Activated naive CD4-positive, alpha-beta T cell treated with anti-CD3 and anti-CD28 coated beads for 36 hours (primary cell): ENCODE data around the gene ABO. TPM values are rescaled to one million over a fixed set of nuclear protein-coding genes. Genes with fewer than 3 reads are reported as not detected.
"Not testable (repeated sequence)": the region's sequence is repeated elsewhere in the genome, so short reads cannot be mapped to it uniquely, and the experiment has no call there.

Experiments
- CTCF ChIA-PET: fragments of 350-600 bp; sonication (Branson Sonifier 250); formaldehyde crosslinking; loops from one replicate; lab custom pipeline; 2021; ENCODE audit warnings: antibody characterized with exemption; lab: Charles Lee
- DNase-seq: peaks from one replicate; pipeline ENCODE4 v3.0.0-alpha.2; 2020
- H3K27ac Mint-ChIP-seq: one replicate; pipeline ENCODE4 v1.8.0; 2021; ENCODE audit warnings: mild to moderate bottlenecking, mixed read lengths
- H3K27me3 Mint-ChIP-seq: one replicate; pipeline ENCODE4 v1.8.0; 2021; ENCODE audit warnings: low read depth, mixed read lengths
- H3K36me3 Mint-ChIP-seq: one replicate; pipeline ENCODE4 v1.8.0; 2021; ENCODE audit warnings: low read depth, mixed read lengths
- H3K4me1 Mint-ChIP-seq: one replicate; pipeline ENCODE4 v1.8.0; 2021; ENCODE audit warnings: low read depth, mixed read lengths
- H3K4me3 Mint-ChIP-seq: one replicate; pipeline ENCODE4 v1.8.0; 2021; ENCODE audit warnings: mild to moderate bottlenecking, moderate library complexity, mixed read lengths
- H3K9me3 Mint-ChIP-seq: one replicate; pipeline ENCODE4 v1.8.0; 2021; ENCODE audit warnings: mixed read lengths
- intact Hi-C: fragments of 100-400 bp; cut with micrococcal nuclease; formaldehyde crosslinking; loops from one replicate; pipeline ENCODE4 v1.15.1; 2023
- total RNA-seq, 2 experiments: library from RNA; stranded (reverse); gene quantifications; one replicate each; pipeline ENCODE4 v1.2.3, GENCODE V29; 2021

The ABO gene
- total RNA-seq, 2 experiments from 2014 or later, result not detected

DNA sequence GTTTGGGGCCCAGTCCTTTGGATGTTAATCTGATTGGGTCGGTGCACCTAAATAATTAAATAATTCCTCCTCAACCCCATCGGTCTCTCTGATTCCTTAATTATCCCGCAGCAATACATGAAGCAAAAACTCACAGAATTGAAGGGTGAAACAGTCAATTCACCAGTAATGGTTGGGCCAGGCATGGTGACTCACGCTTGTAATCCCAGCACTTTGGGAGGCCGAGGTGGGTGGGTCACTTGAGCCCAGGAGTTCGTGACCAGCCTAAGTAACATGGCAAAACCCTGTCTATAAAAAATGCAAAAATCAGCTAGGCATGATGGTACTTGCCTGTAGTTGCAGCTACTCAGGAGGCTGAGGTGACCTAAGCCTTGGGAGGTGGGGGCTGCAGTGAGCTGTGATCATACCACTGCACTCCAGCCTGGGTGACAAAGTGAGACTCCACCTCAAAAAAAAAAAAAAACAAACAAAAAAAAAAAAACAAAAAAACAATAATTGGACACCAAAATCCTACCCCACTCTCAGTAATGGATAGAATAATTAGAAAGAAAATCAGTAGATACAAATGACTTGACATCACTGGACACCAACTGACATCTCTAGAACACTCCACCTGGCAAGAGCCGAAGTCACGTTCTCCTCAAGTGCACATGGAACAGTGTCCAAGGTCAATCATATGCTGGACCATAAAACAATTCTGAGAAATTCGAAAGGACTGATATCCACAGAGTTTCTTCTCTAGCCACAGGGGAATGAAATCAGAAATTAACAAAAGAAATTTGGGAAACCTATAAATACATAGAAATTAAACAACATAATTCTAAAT is 5.3 kb downstream of the ABO start:
- Mint-ChIP-seq H3K27ac (no peak overlapping the region), H3K4me1 (no peaks in the 10 kb centered on the region), H3K36me3 (no peaks in the 10 kb centered on the region), H3K9me3 (no peaks in the 10 kb centered on the region), H3K27me3 (peaks cover 27% of the 10 kb centered on the region), H3K4me3 (no peak overlapping the region)
- no peak for DNase-seq
- intact Hi-C loops, result no loop called here
- CTCF ChIA-PET, result no interaction called here

GRCh38 chr9:133269136-133269535 is 5.9 kb downstream of the ABO start:
- H3K4me1 Mint-ChIP-seq, CTCF ChIA-PET, H3K4me3 Mint-ChIP-seq, H3K9me3 Mint-ChIP-seq, intact Hi-C loops, H3K27ac Mint-ChIP-seq, H3K36me3 Mint-ChIP-seq, DNase-seq: not testable (repeated sequence)
- peaks cover 24% of the 10 kb centered on the region for H3K27me3 Mint-ChIP-seq

DNA sequence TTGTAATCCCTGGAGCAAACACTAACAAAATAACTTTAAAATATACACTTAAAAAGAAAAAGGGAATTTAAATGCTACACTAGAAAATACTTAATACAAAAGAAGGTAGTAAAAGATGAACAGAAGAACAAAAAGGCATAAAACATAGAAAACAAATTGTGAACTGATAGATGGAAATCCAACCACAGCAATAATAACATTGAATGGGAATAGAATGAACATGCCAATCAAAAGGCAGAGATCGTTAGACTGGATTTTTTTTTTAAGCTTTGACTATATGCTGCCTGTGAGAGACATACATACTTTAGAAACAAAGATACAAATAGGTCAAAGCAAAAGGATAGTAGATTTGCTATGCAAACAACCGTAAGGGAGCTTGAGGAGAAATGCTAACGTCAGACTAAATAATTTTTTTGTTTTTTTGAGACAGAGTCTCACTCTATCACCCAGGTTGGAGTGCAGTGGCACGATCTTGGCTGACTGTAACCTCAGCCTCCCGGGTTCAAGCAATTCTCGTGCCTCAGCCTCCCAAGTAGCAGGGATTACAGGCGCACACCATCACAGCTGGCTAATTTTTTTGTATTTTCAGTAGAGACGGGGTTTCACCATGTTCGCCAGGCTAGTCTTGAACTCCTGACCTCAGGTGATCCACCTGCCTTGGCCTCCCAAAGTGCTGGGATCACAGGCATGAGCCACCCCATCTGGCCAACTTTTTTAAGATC is 6.5 kb downstream of the ABO start:
- Mint-ChIP-seq H3K4me3 (no peak overlapping the region), H3K27me3 (peaks cover 18% of the 10 kb centered on the region)

GRCh38 chr9:133264235-133264764 is 10.7 kb downstream of the ABO start:
- CTCF ChIA-PET, result interaction anchor here (0.7 kb wide), 1 partner anchor 18 kb away, joined by 3 read pairs; no protein-coding TSS in a partner anchor
- Mint-ChIP-seq H3K27ac (no peak overlapping the region), H3K9me3 (no peaks in the 10 kb centered on the region), H3K4me3 (no peak overlapping the region), H3K27me3 (peaks cover 5% of the 10 kb centered on the region), H3K4me1 (no peaks in the 10 kb centered on the region), H3K36me3 (no peaks in the 10 kb centered on the region)
- intact Hi-C loops, result no loop called here
- DNase-seq, result no peak

More for the DNA sequence above, 6.5 kb downstream of the ABO start:
- no peak for DNase-seq
- no peaks in the 10 kb centered on the region for H3K4me1 Mint-ChIP-seq
- CTCF ChIA-PET, result no interaction called here
- intact Hi-C loops, result no loop called here
- no peaks in the 10 kb centered on the region for H3K9me3 Mint-ChIP-seq
- H3K36me3 Mint-ChIP-seq, result no peaks in the 10 kb centered on the region
- H3K27ac Mint-ChIP-seq, result no peak overlapping the region

DNA sequence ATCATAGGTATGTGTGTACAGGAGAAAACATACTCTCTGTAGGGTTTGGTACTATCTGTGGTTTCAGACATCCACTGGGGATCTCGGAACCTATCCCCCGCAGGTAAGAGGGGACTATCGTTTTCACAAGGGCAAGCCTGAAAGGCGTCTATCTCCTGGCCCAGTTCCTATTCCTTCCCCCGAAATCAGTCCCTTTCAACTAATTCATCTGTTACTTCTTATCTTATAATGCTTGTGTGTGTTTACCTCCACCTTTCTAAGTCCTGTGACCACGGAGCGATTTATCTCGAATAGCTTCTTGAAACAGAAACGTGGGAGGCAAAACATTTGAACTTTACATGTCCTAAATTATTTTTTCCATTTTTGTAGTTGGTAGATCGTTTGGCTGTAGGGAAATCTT is 11.4 kb downstream of the ABO start:
- no peaks in the 10 kb centered on the region for H3K9me3 Mint-ChIP-seq
- no peaks in the 10 kb centered on the region for H3K4me1 Mint-ChIP-seq
- CTCF ChIA-PET, result no interaction called here
- H3K27ac Mint-ChIP-seq, result no peak overlapping the region
- H3K36me3 Mint-ChIP-seq, result no peaks in the 10 kb centered on the region
- intact Hi-C loops, result no loop called here
- H3K27me3 Mint-ChIP-seq, result peaks cover 3% of the 10 kb centered on the region
- H3K4me3 Mint-ChIP-seq, result no peak overlapping the region
- no peak for DNase-seq

DNA sequence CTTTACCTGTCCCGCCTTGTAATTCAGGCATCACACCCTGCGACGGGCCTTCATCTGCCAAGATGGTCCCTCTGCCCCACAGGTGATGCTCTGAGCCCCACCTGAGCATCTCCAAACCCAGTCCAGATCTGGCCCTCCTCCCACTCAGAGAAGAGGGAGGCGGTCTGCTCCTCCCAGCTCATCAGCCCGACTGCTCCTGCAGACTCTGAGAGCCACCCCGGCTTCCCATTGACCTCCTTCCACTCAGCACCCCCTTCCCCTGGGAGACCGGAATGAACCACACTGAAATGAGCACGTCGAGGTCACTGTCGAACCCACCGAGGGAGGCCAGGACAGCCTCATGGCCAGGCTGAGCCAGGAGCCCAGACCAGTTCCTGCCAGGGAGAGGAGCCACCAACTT is 12.8 kb downstream of the ABO start:
- H3K36me3 Mint-ChIP-seq, result no peaks in the 10 kb centered on the region
- intact Hi-C loops, result no loop called here
- peaks cover 3% of the 10 kb centered on the region for H3K27me3 Mint-ChIP-seq
- CTCF ChIA-PET, result no interaction called here
- H3K4me1 Mint-ChIP-seq, result no peaks in the 10 kb centered on the region
- no peak overlapping the region for H3K4me3 Mint-ChIP-seq
- no peak overlapping the region for H3K27ac Mint-ChIP-seq
- no peaks in the 10 kb centered on the region for H3K9me3 Mint-ChIP-seq
- DNase-seq, result no peak

- no peak overlapping the region for H3K27ac Mint-ChIP-seq
- no peak for DNase-seq
- CTCF ChIA-PET, result no interaction called here
- H3K4me1 Mint-ChIP-seq, result no peaks in the 10 kb centered on the region
- intact Hi-C loops, result no loop called here
- no peaks in the 10 kb centered on the region for H3K9me3 Mint-ChIP-seq
- H3K4me3 Mint-ChIP-seq, result no peak overlapping the region
- no peaks in the 10 kb centered on the region for H3K36me3 Mint-ChIP-seq
- H3K27me3 Mint-ChIP-seq, result peaks cover 3% of the 10 kb centered on the region
Measured at GRCh38 chr9:133261753-133262120, 13.3 kb downstream of the ABO start.

- no peak overlapping the region for H3K4me3 Mint-ChIP-seq
- H3K36me3 Mint-ChIP-seq, result no peaks in the 10 kb centered on the region
Measured at GRCh38 chr9:133261103-133261752, 13.8 kb downstream of the ABO start.

GRCh38 chr9:133260334-133261102 is 14.5 kb downstream of the ABO start:
- Mint-ChIP-seq H3K36me3 (no peaks in the 10 kb centered on the region), H3K4me1 (no peaks in the 10 kb centered on the region), H3K27me3 (peaks cover 3% of the 10 kb centered on the region), H3K27ac (no peak overlapping the region), H3K9me3 (no peaks in the 10 kb centered on the region), H3K4me3 (no peak overlapping the region)
- CTCF ChIA-PET, result interaction anchor here (0.9 kb wide), 1 partner anchor 22 kb away, joined by 3 read pairs; no protein-coding TSS in a partner anchor
- no peak for DNase-seq
- intact Hi-C loops, result no loop called here

More at GRCh38 chr9:133261103-133261752, 13.8 kb downstream of the ABO start:
- no peak for DNase-seq
- peaks cover 3% of the 10 kb centered on the region for H3K27me3 Mint-ChIP-seq
- no peak overlapping the region for H3K27ac Mint-ChIP-seq
- H3K9me3 Mint-ChIP-seq, result no peaks in the 10 kb centered on the region
- intact Hi-C loops, result no loop called here
- no peaks in the 10 kb centered on the region for H3K4me1 Mint-ChIP-seq
- CTCF ChIA-PET, result no interaction called here

DNA sequence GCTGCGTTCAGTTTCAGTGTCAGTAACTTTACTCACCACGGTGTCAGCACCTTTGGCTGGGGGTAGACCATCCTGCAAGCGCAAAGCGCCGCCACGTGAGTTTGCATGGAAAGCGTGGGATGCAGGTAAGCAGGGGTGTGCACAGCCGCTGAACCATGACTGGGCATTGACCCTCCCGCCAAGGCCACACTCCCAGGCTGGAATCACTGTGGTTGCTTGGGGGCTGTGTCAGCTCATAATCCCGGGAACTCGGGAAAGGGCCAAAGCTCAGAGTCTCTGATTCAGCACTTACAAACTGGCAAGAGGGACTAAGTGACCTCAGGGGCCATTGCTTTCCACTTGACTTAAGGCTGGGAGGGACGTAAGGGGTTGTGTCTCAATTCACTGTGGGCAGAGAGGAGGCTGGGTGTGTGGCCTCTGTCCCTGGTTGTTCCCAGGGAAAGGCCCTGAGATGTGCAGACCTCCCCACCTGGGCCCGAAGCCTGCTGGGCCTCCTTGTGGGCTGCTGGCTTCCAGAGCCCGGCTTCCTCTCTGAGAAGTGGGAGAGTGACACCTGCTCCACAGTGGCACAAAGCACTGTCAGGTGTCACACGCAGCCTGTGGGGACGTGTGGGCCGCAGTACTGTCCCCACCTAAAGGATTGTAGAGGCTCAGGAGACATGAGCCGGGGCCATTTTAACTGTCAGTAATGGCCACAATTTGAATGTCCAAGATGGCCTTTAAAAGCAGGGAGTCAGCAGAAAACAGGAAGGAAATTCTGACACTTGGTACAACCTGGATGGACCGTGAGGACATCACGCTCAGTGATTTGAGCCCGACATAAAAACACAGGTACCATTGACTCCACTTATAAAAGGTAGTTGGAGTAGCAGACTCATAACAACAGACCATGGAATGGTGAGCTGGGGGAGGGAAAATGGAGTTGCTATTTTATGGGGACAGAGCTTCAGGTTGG is 16.7 kb downstream of the ABO start:
- intact Hi-C loops, result no loop called here
- CTCF ChIA-PET, result no interaction called here
- Mint-ChIP-seq H3K27me3 (peaks cover 3% of the 10 kb centered on the region), H3K4me3 (no peak overlapping the region), H3K9me3 (no peaks in the 10 kb centered on the region), H3K4me1 (no peaks in the 10 kb centered on the region), H3K27ac (no peak overlapping the region), H3K36me3 (no peaks in the 10 kb centered on the region)
- no peak for DNase-seq

- Mint-ChIP-seq H3K27me3 (peaks cover 3% of the 10 kb centered on the region), H3K9me3 (no peaks in the 10 kb centered on the region), H3K36me3 (no peaks in the 10 kb centered on the region), H3K27ac (no peak overlapping the region), H3K4me1 (no peaks in the 10 kb centered on the region), H3K4me3 (no peak overlapping the region)
- DNase-seq, result no peak
- CTCF ChIA-PET, result no interaction called here
- intact Hi-C loops, result no loop called here
Measured at GRCh38 chr9:133257465-133257956, 17.5 kb downstream of the ABO start.
